HG03097 (cell line): ENCODE results near the gene CCDC167.
"Not testable (repeated sequence)": the region's sequence is repeated elsewhere in the genome, so short reads cannot be mapped to it uniquely, and the experiment has no call there.

Experiments
- ATAC-seq: cut with Tn5 transposase; IDR thresholded peaks from one replicate; pipeline ENCODE4 v1.9.1; 2021; ENCODE audit not compliant: unreplicated experiment, low FRiP score

Gene CCDC167

GRCh38 chr6:37477656-37478435 lies 21.8 kb downstream of the CCDC167 start:
- no peak for ATAC-seq

GRCh38 chr6:37477191-37477590 lies 22.5 kb downstream of the CCDC167 start:
- ATAC-seq: no peak

- no peak for ATAC-seq
Observed at GRCh38 chr6:37474316-37474715, 25.4 kb downstream of the CCDC167 start.

GRCh38 chr6:37473364-37474095 lies 26.2 kb downstream of the CCDC167 start:
- ATAC-seq: no peak

- ATAC-seq: no peak
Observed at GRCh38 chr6:37467718-37468117, 32.0 kb downstream of the CCDC167 start.

GRCh38 chr6:37463110-37463509 lies 36.6 kb downstream of the CCDC167 start:
- no peak for ATAC-seq

GRCh38 chr6:37460805-37461204 lies 38.9 kb downstream of the CCDC167 start:
- no peak for ATAC-seq

GRCh38 chr6:37459981-37460800 lies 39.5 kb downstream of the CCDC167 start:
- ATAC-seq: no peak

GRCh38 chr6:37456816-37457560 lies 42.7 kb downstream of the CCDC167 start:
- ATAC-seq: no peak

GRCh38 chr6:37456126-37456525 lies 43.6 kb downstream of the CCDC167 start:
- ATAC-seq: no peak

- no peak for ATAC-seq
Observed at GRCh38 chr6:37454420-37455140, 45.1 kb downstream of the CCDC167 start.

GRCh38 chr6:37452522-37452921 lies 47.2 kb downstream of the CCDC167 start:
- ATAC-seq: no peak

GRCh38 chr6:37451441-37452193 lies 48.1 kb downstream of the CCDC167 start:
- no peak for ATAC-seq

GRCh38 chr6:37449984-37450383 lies 49.7 kb downstream of the CCDC167 start:
- no peak for ATAC-seq

GRCh38 chr6:37443216-37443542 lies 56.5 kb downstream of the CCDC167 start:
- not testable (repeated sequence) for ATAC-seq

- no peak for ATAC-seq
Observed at GRCh38 chr6:37442416-37443215, 57.1 kb downstream of the CCDC167 start.

GRCh38 chr6:37441651-37442050 lies 58.0 kb downstream of the CCDC167 start:
- no peak for ATAC-seq

GRCh38 chr6:37438930-37439329 lies 60.8 kb downstream of the CCDC167 start:
- no peak for ATAC-seq
